Mammary epithelial cell (primary cell): Measurements from ENCODE around the gene XYLT1.

ENCODE experiments used
- CTCF ChIP-seq, 2 donors: IDR thresholded peaks in 1 of 2; conservative IDR thresholded peaks in 1 of 2; 2 replicates each; pipeline ENCODE4 v1.5.1; 2011 to 2012; ENCODE audit warnings: inconsistent platforms in 2 of 2, low read length in 2 of 2, mild to moderate bottlenecking in 2 of 2, control low read depth in 1 of 2, low read depth in 1 of 2; ENCODE audit not compliant: insufficient read depth in 1 of 2; ENCODE audit errors: extremely low read depth in 1 of 2
- EZH2 ChIP-seq: IDR thresholded peaks from 2 replicates; pipeline ENCODE4 v1.6.1; 2012; ENCODE audit warnings: low read length, inconsistent platforms, borderline replicate concordance

- no peak for TF ChIP-seq CTCF (conservative IDR thresholded peaks at IDR 0.05 in 1 of 2, IDR thresholded peaks at IDR 0.05 in 1 of 2; ENCODE audit: extremely low read depth in 1 of 2, insufficient read depth in 1 of 2, low read depth in 1 of 2, low read length in 2 of 2)
- TF ChIP-seq EZH2: no peak
Observed at GRCh38 chr16:17470182-17470907, 415 bp downstream of the XYLT1 start.
